SK-N-SH (cell line): ENCODE measurements around the gene PMM2. TPM values are rescaled to one million over a fixed set of nuclear protein-coding genes. Genes with fewer than 3 reads are reported as not detected.
"Not testable (repeated sequence)": the region's sequence is repeated elsewhere in the genome, so short reads cannot be mapped to it uniquely, and the experiment has no call there.

Source experiments
- CTCF ChIA-PET: fragments of 300-600, 350-600 bp; formaldehyde crosslinking; extraction: SDS; loops from one replicate; lab custom pipeline; 2021; lab: Yijun Ruan, JAX
- POLR2A ChIA-PET: fragments of 350-600 bp; sonication (Branson Sonifier 250); formaldehyde crosslinking; extraction: SDS; loops from one replicate; lab custom pipeline; 2020; ENCODE audit warnings: antibody characterized with exemption, inconsistent platforms; lab: Yijun Ruan, JAX
- DNase-seq: peaks from one replicate; pipeline ENCODE4 v3.0.0; 2012
- H2AFZ ChIP-seq: fragments of 200-600 bp; sonication (generic); 2 replicates; pipeline ENCODE4 v1.8.1; 2016; ENCODE audit warnings: antibody characterized with exemption, mild to moderate bottlenecking, low read depth
- H3F3A ChIP-seq: fragments of 200-600 bp; sonication (generic); replicated peaks from 2 replicates; pipeline ENCODE3; 2016; ENCODE audit warnings: antibody characterized with exemption, mild to moderate bottlenecking; ENCODE audit not compliant: insufficient read depth
- H3K27ac ChIP-seq, 2 experiments: fragments of 200-500 bp in 1 of 2; fragments of 200-600 bp in 1 of 2; sonication (Bioruptor generic) in 1 of 2; sonication (generic), shearing (Covaris generic) in 1 of 2; 2 replicates each; pipeline versions ENCODE4 v1.5.1 to v1.6.1; 2014 to 2016; ENCODE audit warnings: low read depth in 2 of 2, inconsistent platforms in 1 of 2, low read length in 1 of 2, mild to moderate bottlenecking in 1 of 2, mixed read lengths in 1 of 2
- H3K27me3 ChIP-seq: fragments of 200-600 bp; sonication (generic), shearing (Covaris generic); 2 replicates; pipeline ENCODE4 v1.6.1; 2016; ENCODE audit warnings: mixed run types; ENCODE audit not compliant: insufficient read depth
- H3K36me3 ChIP-seq, 2 experiments: fragments of 200-500 bp in 1 of 2; fragments of 200-600 bp in 1 of 2; sonication (Bioruptor generic) in 1 of 2; sonication (generic) in 1 of 2; replicated peaks in 1 of 2; 2 replicates each; pipeline versions ENCODE3 to v1.5.1; 2014 to 2016; ENCODE audit warnings: low read length in 1 of 2, mild to moderate bottlenecking in 1 of 2; ENCODE audit not compliant: insufficient read depth in 2 of 2, control insufficient read depth in 1 of 2
- H3K4me1 ChIP-seq, 2 experiments: fragments of 200-500 bp in 1 of 2; fragments of 200-600 bp in 1 of 2; sonication (Bioruptor generic) in 1 of 2; sonication (generic), shearing (Covaris generic) in 1 of 2; 2 replicates each; pipeline versions ENCODE4 v1.5.1 to v1.6.1; 2014 to 2016; ENCODE audit warnings: low read depth in 1 of 2, low read length in 1 of 2, mixed run types in 1 of 2; ENCODE audit not compliant: insufficient read depth in 2 of 2, control insufficient read depth in 1 of 2
- H3K4me2 ChIP-seq: fragments of 200-600 bp; sonication (generic), shearing (Covaris generic); 2 replicates; pipeline ENCODE4 v1.6.1; 2017; ENCODE audit warnings: mixed run types
- H3K4me3 ChIP-seq, 2 experiments: fragments of 200-500 bp in 1 of 2; fragments of 200-600 bp in 1 of 2; sonication (Bioruptor generic) in 1 of 2; sonication (generic), shearing (Covaris generic) in 1 of 2; 2 replicates each; pipeline versions ENCODE4 v1.5.1 to v1.8.1; 2014 to 2016; ENCODE audit warnings: low read depth in 2 of 2, inconsistent platforms in 1 of 2, low read length in 1 of 2, mild to moderate bottlenecking in 1 of 2, mixed read lengths in 1 of 2, moderate library complexity in 1 of 2
- H3K79me2 ChIP-seq: fragments of 200-600 bp; sonication (generic); 2 replicates; pipeline ENCODE4 v1.8.1; 2017; ENCODE audit warnings: mild to moderate bottlenecking; ENCODE audit not compliant: insufficient read depth
- H3K9ac ChIP-seq: fragments of 200-600 bp; sonication (generic); 2 replicates; pipeline ENCODE4 v1.6.1; 2017; ENCODE audit warnings: mixed run types
- H3K9me2 ChIP-seq: fragments of 200-600 bp; sonication (generic); 2 replicates; pipeline ENCODE4 v1.6.1; 2017; ENCODE audit warnings: mixed run types
- H3K9me3 ChIP-seq: fragments of 200-600 bp; sonication (generic); 2 replicates; pipeline ENCODE4 v1.6.1; 2017; ENCODE audit warnings: mixed run types, mild to moderate bottlenecking, moderate library complexity
- H4K20me1 ChIP-seq: fragments of 200-600 bp; sonication (generic); 2 replicates; pipeline ENCODE4 v1.6.1; 2017; ENCODE audit warnings: mild to moderate bottlenecking, mixed run types; ENCODE audit not compliant: insufficient read depth
- CHD2 ChIP-seq: fragments of 150-350 bp; IDR thresholded peaks from 2 replicates; pipeline ENCODE4 v1.6.1; 2018; ENCODE audit warnings: low read length; ENCODE audit not compliant: partially characterized antibody
- ELF1 ChIP-seq: IDR thresholded peaks from 2 replicates; pipeline ENCODE4 v1.4.0; 2012
- EP300 ChIP-seq, 2 experiments: IDR thresholded peaks; 2 replicates each; pipeline versions ENCODE4 v1.4.0 to v1.6.1; 2012; ENCODE audit warnings: borderline replicate concordance in 1 of 2, low read depth in 1 of 2, low read length in 1 of 2
- FOXM1 ChIP-seq: IDR thresholded peaks from 2 replicates; pipeline ENCODE4 v1.4.0; 2012; ENCODE audit warnings: low read depth, mild to moderate bottlenecking
- MXI1 ChIP-seq: IDR thresholded peaks from 2 replicates; pipeline ENCODE4 v1.6.1; 2012; ENCODE audit warnings: mild to moderate bottlenecking, low read depth, low read length, improper control_type of control experiment
- POLR2AphosphoS5 ChIP-seq: IDR thresholded peaks from 2 replicates; pipeline ENCODE4 v1.6.1; 2012; ENCODE audit warnings: low read depth, low read length
- RAD21 ChIP-seq: IDR thresholded peaks from 2 replicates; pipeline ENCODE4 v1.6.1; 2012; ENCODE audit warnings: mild to moderate bottlenecking, low read length
- RXRA ChIP-seq: IDR thresholded peaks from 2 replicates; pipeline ENCODE4 v1.4.0; 2012; ENCODE audit warnings: low read depth, mild to moderate bottlenecking, borderline replicate concordance
- SMC3 ChIP-seq: IDR thresholded peaks from 2 replicates; pipeline ENCODE4 v1.6.1; 2012; ENCODE audit warnings: low read depth, low read length, improper control_type of control experiment
- TAF1 ChIP-seq: IDR thresholded peaks from 2 replicates; pipeline ENCODE4 v1.6.1; 2012; ENCODE audit warnings: low read depth, mild to moderate bottlenecking, low read length, moderate library complexity, borderline replicate concordance
- YY1 ChIP-seq: IDR thresholded peaks from 2 replicates; pipeline ENCODE4 v1.4.0; 2012; ENCODE audit warnings: low read depth, mild to moderate bottlenecking
- WGBS: methylation state at CpG from one replicate; pipeline ENCODE4 v1.1.6; 2017; ENCODE audit warnings: low lambda C conversion rate; 5-methylcytosine and 5-hydroxymethylcytosine counted together
- polyA plus RNA-seq, 3 experiments: library from polyadenylated mRNA; depleted of rRNA; stranded (reverse); fragments of >200 nt; gene quantifications; 2 replicates each; pipeline ENCODE4 v1.2.3, GENCODE V29; 2012
- TF ChIP-seq, protein P1 (sequence below): fragments of 200-600 bp; sonication (generic); IDR thresholded peaks from 2 replicates; pipeline ENCODE4 v1.6.1; 2017; ENCODE audit warnings: antibody characterized with exemption, mild to moderate bottlenecking, moderate library complexity
- TF ChIP-seq, protein P2 (sequence below): IDR thresholded peaks from 2 replicates; pipeline ENCODE4 v1.6.1; 2012; ENCODE audit warnings: mild to moderate bottlenecking, low read depth, low read length, moderate library complexity
- TF ChIP-seq, protein P3 (sequence below): IDR thresholded peaks from 2 replicates; pipeline ENCODE4 v1.4.0; 2012; ENCODE audit warnings: low read depth

The PMM2 gene
- polyA plus RNA-seq, 1 of the 3 experiments (the other 2 are of a cell fraction) = 24.3 TPM

DNA sequence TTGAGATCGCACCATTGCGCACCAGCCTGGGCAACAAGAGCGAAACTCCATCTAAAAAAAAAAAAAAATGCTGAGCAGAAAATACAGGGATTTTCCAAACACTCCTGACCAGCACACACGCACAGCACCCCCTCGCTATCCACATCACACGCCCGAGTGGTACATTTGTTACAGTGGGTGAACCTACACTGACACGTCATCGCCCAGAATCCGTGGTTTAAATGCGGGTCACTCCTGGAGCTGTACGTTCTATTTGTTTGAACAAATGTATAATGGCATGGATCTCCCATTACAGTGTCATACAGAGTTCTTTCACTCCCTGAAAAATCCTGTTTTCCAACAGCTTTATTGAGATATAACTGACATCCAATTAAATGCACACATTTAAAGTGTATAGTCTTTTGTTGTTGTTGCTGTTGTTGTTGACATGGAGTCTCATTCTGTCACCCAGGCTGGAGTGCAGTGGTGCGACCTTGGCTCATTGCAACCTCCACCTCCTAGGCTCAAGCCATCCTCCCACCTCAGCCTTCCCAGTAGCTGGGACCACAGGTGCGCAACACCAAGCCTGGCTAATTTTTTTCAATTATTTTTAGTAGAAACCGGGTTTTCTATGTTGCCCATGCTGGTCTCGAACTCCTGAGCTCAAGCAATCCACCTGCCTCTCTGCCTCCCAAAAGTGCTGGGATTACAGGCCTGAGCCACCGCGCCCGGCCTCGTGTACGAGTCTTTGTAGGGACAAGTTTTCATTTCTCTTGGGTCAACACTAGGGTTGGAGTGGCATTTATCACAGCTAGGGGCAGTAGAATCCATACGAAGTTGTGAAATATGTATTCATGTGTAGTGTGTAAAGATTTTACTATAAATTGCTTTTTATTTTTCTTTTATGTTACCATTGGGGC is 75.6 kb downstream of the PMM2 start:
- no peak overlapping the region for H3K4me3 ChIP-seq
- no peak overlapping the region for H3K27ac ChIP-seq
- no peak for DNase-seq
- no peaks in the 10 kb centered on the region for H3K36me3 ChIP-seq
- ChIA-PET CTCF (interaction anchor here (0.7 to 2.0 kb wide), 8 partner anchors 10 to 306 kb away, joined by 3 to 7 read pairs (median 4); no protein-coding TSS in a partner anchor), POLR2A (no interaction called here)
- H4K20me1 ChIP-seq = no peaks in the 10 kb centered on the region
- no peak overlapping the region for H3K4me2 ChIP-seq
- TF ChIP-seq, protein P1, sequence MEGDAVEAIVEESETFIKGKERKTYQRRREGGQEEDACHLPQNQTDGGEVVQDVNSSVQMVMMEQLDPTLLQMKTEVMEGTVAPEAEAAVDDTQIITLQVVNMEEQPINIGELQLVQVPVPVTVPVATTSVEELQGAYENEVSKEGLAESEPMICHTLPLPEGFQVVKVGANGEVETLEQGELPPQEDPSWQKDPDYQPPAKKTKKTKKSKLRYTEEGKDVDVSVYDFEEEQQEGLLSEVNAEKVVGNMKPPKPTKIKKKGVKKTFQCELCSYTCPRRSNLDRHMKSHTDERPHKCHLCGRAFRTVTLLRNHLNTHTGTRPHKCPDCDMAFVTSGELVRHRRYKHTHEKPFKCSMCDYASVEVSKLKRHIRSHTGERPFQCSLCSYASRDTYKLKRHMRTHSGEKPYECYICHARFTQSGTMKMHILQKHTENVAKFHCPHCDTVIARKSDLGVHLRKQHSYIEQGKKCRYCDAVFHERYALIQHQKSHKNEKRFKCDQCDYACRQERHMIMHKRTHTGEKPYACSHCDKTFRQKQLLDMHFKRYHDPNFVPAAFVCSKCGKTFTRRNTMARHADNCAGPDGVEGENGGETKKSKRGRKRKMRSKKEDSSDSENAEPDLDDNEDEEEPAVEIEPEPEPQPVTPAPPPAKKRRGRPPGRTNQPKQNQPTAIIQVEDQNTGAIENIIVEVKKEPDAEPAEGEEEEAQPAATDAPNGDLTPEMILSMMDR = peak; percentile 38
- no peak for TF ChIP-seq POLR2AphosphoS5
- no peaks in the 10 kb centered on the region for H3K9me2 ChIP-seq
- WGBS = 89% methylated on average over 22 of the region's 22 CpGs
- peaks cover under 1% of the 10 kb centered on the region; the same call in 1 of the 2 replicates for H3K79me2 ChIP-seq
- H3F3A ChIP-seq = peaks cover 4% of the 10 kb centered on the region
- no peaks in the 10 kb centered on the region for H3K9me3 ChIP-seq
- H3K27me3 ChIP-seq = no peaks in the 10 kb centered on the region
- peaks cover 2 to 9% of the 10 kb centered on the region in 2 experiments; a peak in 2 of 4 replicates for H3K4me1 ChIP-seq
- H2AFZ ChIP-seq = no peak overlapping the region
- no peak overlapping the region for H3K9ac ChIP-seq

DNA sequence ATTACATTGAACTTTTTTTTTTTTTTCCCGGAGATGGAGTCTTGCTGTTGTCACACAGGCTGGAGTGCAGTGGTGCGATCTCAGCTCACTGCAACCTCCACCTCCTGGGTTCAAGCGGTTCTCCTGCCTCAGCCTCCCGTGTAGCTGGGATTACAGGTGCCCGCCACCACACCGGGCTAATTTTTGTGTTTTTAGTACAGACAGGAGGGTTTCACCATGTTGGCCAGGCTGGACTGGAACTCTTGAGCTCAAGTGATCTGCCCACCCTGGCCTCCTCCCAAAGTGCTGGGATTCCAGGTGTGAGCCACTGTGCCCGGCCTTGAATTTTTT is 76.2 kb downstream of the PMM2 start:
- H3F3A ChIP-seq, H3K36me3 ChIP-seq, H3K4me2 ChIP-seq, H3K9me3 ChIP-seq, H2AFZ ChIP-seq, H3K79me2 ChIP-seq, H3K27ac ChIP-seq, POLR2A ChIA-PET, H4K20me1 ChIP-seq, H3K9ac ChIP-seq, H3K9me2 ChIP-seq, DNase-seq, H3K4me3 ChIP-seq, H3K27me3 ChIP-seq: not testable (repeated sequence)
- WGBS = 99% methylated on average over 7 of the region's 7 CpGs
- peaks cover 2 to 11% of the 10 kb centered on the region in 2 experiments; a peak in 2 of 4 replicates for H3K4me1 ChIP-seq
- CTCF ChIA-PET = interaction anchor here (0.6 to 2.0 kb wide), 9 partner anchors 10 to 307 kb away, joined by 3 to 7 read pairs (median 4); no protein-coding TSS in a partner anchor

DNA sequence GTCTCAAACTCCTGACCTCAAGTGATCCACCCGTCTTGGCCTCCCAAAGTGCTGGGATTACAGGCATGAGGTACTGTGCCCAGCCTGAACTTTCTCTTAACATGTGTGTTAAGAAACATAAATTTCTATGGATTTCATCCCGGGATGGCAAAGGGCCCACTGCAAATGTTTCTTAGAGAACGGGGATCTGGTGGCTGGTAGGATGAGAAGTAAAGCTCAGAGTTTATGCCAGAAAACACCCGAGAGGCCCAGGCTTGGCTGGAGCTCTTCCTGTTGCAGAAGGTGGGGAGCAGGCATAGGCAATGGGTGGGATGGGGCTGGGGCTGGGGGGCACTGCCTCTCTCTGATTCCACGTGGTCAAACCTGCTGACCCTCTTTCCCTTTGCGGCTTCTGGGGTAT is 76.7 kb downstream of the PMM2 start:
- Histone ChIP-seq H3K4me3 (no peak overlapping the region), H3K4me2 (no peak overlapping the region), H4K20me1 (no peaks in the 10 kb centered on the region), H3K9ac (no peak overlapping the region), H3K27me3 (no peaks in the 10 kb centered on the region), H3F3A (peaks cover 4% of the 10 kb centered on the region), H2AFZ (no peak overlapping the region), H3K9me2 (no peaks in the 10 kb centered on the region)
- CTCF ChIA-PET = interaction anchor here (0.6 to 2.0 kb wide), 4 partner anchors 9 to 307 kb away, joined by 3 to 7 read pairs (median 4); no protein-coding TSS in a partner anchor
- TF ChIP-seq YY1 (no peak), RAD21 (no peak), ELF1 (no peak), MXI1 (no peak), TAF1 (no peak), FOXM1 (no peak), RXRA (no peak), POLR2AphosphoS5 (no peak), SMC3 (no peak), EP300 (IDR thresholded peaks at IDR 0.05; ENCODE audit: borderline replicate concordance in 1 of 2, low read depth in 1 of 2, low read length in 1 of 2) (no peak), CHD2 (no peak)
- TF ChIP-seq, protein P2, sequence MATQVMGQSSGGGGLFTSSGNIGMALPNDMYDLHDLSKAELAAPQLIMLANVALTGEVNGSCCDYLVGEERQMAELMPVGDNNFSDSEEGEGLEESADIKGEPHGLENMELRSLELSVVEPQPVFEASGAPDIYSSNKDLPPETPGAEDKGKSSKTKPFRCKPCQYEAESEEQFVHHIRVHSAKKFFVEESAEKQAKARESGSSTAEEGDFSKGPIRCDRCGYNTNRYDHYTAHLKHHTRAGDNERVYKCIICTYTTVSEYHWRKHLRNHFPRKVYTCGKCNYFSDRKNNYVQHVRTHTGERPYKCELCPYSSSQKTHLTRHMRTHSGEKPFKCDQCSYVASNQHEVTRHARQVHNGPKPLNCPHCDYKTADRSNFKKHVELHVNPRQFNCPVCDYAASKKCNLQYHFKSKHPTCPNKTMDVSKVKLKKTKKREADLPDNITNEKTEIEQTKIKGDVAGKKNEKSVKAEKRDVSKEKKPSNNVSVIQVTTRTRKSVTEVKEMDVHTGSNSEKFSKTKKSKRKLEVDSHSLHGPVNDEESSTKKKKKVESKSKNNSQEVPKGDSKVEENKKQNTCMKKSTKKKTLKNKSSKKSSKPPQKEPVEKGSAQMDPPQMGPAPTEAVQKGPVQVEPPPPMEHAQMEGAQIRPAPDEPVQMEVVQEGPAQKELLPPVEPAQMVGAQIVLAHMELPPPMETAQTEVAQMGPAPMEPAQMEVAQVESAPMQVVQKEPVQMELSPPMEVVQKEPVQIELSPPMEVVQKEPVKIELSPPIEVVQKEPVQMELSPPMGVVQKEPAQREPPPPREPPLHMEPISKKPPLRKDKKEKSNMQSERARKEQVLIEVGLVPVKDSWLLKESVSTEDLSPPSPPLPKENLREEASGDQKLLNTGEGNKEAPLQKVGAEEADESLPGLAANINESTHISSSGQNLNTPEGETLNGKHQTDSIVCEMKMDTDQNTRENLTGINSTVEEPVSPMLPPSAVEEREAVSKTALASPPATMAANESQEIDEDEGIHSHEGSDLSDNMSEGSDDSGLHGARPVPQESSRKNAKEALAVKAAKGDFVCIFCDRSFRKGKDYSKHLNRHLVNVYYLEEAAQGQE = no peak
- TF ChIP-seq, protein P3, sequence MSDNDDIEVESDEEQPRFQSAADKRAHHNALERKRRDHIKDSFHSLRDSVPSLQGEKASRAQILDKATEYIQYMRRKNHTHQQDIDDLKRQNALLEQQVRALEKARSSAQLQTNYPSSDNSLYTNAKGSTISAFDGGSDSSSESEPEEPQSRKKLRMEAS = no peak
- TF ChIP-seq, all 33 proteins: peak for 0
- no peak overlapping the region for H3K27ac ChIP-seq
- H3K79me2 ChIP-seq = no peaks in the 10 kb centered on the region
- DNase-seq = no peak
- H3K4me1 ChIP-seq = peaks cover 2 to 9% of the 10 kb centered on the region in 2 experiments; a peak in 2 of 4 replicates
- no peaks in the 10 kb centered on the region for H3K36me3 ChIP-seq
- no peaks in the 10 kb centered on the region for H3K9me3 ChIP-seq
- 73% methylated on average over 5 of the region's 6 CpGs for WGBS
- POLR2A ChIA-PET = no interaction called here
